Measurements from ENCODE around the gene KIF4A. TPM values are rescaled to one million over a fixed set of nuclear protein-coding genes. Genes with fewer than 3 reads are reported as not detected.

KIF4A gene
- total and polyA plus RNA-seq, 2 donors: 0.20 to 7.2 TPM

DNA sequence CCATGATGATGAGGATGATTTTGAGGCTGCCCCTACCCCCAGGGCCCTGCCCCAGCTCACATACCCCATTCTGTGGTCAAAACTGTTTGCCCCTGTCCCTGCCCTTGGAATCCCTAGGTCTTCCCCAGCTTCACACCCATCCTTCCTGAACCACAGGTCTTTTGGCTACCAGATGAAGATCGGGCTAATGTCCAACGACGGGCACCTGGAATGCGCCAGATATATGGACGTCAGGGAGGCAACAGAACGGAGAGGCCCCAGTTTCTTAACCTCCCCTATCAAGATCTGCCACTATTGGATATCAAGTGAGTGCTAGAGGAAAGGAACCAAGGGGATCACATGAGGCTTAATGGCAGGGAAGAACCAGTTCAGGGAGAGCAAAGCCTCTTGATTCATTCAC is 139.9 kb downstream of the KIF4A start:
- WGBS: 89% methylated on average over 6 of the region's 6 CpGs

GRCh38 chrX:70432936-70433847 is 143.3 kb downstream of the KIF4A start:
- 56% methylated on average over 15 of the region's 15 CpGs for WGBS
- H3K36me3 ChIP-seq (ENCODE audit: insufficient read depth): no peaks in the 10 kb centered on the region
- H3K4me1 ChIP-seq (ENCODE audit: insufficient read depth): no peaks in the 10 kb centered on the region
- H3K27ac ChIP-seq (ENCODE audit: low read depth): peak overlapping the region; percentile 66
- no peak for DNase-seq (ENCODE audit: extremely low spot score)
- peak overlapping the region; percentile 51 for H3K4me3 ChIP-seq (ENCODE audit: low read depth, low read length)

More for the DNA sequence above, 139.9 kb downstream of the KIF4A start:
- Histone ChIP-seq H3K36me3 (ENCODE audit: insufficient read depth) (no peaks in the 10 kb centered on the region), H3K4me3 (ENCODE audit: low read depth, low read length) (no peak overlapping the region), H3K27ac (ENCODE audit: low read depth) (no peak overlapping the region), H3K4me1 (ENCODE audit: insufficient read depth) (no peaks in the 10 kb centered on the region)
- no peak for DNase-seq (ENCODE audit: extremely low spot score)

DNA sequence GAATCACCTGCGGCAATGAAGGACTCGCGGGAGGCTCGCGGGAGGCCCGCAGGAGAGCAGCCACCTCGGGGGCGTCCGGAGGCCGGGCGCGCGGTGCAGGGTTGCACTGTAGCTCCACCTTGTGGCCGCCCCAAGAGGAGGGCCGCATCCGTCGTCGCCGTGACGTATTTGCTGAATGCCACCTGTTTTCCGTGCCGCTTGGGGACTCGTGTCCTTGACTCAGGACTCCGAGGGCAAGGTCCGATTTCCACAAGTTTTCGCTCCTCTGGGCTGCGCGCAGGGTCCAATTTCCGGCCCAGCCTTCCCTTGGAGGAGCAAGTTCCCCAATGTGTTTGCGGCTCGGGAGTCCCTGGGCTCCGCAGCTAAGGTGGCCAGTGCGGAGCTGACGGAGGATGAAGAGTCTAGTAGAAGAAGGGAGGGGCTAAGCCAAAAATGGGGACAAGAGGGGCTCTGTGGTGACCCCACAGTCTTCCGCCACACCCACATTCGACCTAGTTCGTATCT is 144.0 kb downstream of the KIF4A start:
- Histone ChIP-seq H3K4me3 (ENCODE audit: low read depth, low read length) (peak overlapping the region; percentile 51), H3K27ac (ENCODE audit: low read depth) (peak overlapping the region; percentile 66), H3K4me1 (ENCODE audit: insufficient read depth) (no peaks in the 10 kb centered on the region), H3K36me3 (ENCODE audit: insufficient read depth) (no peaks in the 10 kb centered on the region)
- DNase-seq (ENCODE audit: extremely low spot score): no peak
- under 1% methylated on average over 37 of the region's 37 CpGs for WGBS

DNA sequence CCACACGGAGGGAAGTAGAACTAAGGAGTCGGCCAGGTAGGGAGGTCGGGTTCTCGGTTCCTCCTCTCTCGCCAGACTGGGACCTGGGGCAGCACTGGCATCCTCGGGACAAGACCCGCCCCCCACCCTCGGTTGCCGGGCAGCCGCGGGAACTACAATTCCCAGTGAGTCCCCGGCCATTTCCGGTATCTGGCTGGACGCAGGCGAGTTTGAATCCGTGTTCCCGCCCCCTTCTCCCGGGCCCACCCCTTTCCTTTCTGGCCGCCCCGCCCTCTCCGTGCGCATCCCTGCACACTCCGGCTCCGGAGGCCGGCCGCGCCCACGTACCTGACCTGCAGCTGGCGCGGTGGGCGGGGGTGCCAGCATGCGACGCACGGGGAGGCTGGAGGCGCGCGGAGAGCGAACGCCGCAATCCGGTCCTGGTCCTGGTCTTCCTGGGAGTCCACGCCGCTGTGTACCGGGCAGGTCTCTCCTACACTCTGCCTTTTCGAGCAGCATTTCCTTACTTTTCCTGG is 144.5 kb downstream of the KIF4A start:
- under 1% methylated on average over 44 of the region's 45 CpGs for WGBS
- Histone ChIP-seq H3K4me1 (ENCODE audit: insufficient read depth) (no peaks in the 10 kb centered on the region), H3K4me3 (ENCODE audit: low read depth, low read length) (peak overlapping the region; percentile 51), H3K36me3 (ENCODE audit: insufficient read depth) (no peaks in the 10 kb centered on the region), H3K27ac (ENCODE audit: low read depth) (no peak overlapping the region)
- DNase-seq (ENCODE audit: extremely low spot score): peak; percentile 67

- Histone ChIP-seq H3K4me1 (ENCODE audit: insufficient read depth) (no peaks in the 10 kb centered on the region), H3K4me3 (ENCODE audit: low read depth, low read length) (peak overlapping the region; percentile 51), H3K27ac (ENCODE audit: low read depth) (no peak overlapping the region), H3K36me3 (ENCODE audit: insufficient read depth) (no peaks in the 10 kb centered on the region)
- 12% methylated on average over 17 of the region's 17 CpGs for WGBS
- DNase-seq (ENCODE audit: extremely low spot score): no peak
Observed at GRCh38 chrX:70434914-70435586, 145.1 kb downstream of the KIF4A start.

- H3K4me3 ChIP-seq (ENCODE audit: low read depth, low read length): no peak overlapping the region
- no peak overlapping the region for H3K27ac ChIP-seq (ENCODE audit: low read depth)
- no peaks in the 10 kb centered on the region for H3K4me1 ChIP-seq (ENCODE audit: insufficient read depth)
- WGBS: 30% methylated on average over 16 of the region's 16 CpGs
- DNase-seq (ENCODE audit: extremely low spot score): no peak
- H3K36me3 ChIP-seq (ENCODE audit: insufficient read depth): no peaks in the 10 kb centered on the region
Observed at GRCh38 chrX:70436343-70436742, 146.4 kb downstream of the KIF4A start.

GRCh38 chrX:70437011-70437410 is 147.1 kb downstream of the KIF4A start:
- 52% methylated on average over 2 of the region's 2 CpGs for WGBS
- no peaks in the 10 kb centered on the region for H3K36me3 ChIP-seq (ENCODE audit: insufficient read depth)
- no peak for DNase-seq (ENCODE audit: extremely low spot score)
- H3K4me1 ChIP-seq (ENCODE audit: insufficient read depth): no peaks in the 10 kb centered on the region
- H3K4me3 ChIP-seq (ENCODE audit: low read depth, low read length): no peak overlapping the region
- no peak overlapping the region for H3K27ac ChIP-seq (ENCODE audit: low read depth)

GRCh38 chrX:70437921-70438665 is 148.2 kb downstream of the KIF4A start:
- H3K4me3 ChIP-seq (ENCODE audit: low read depth, low read length): no peak overlapping the region
- no peak for DNase-seq (ENCODE audit: extremely low spot score)
- 80% methylated on average over 8 of the region's 8 CpGs for WGBS
- no peaks in the 10 kb centered on the region for H3K4me1 ChIP-seq (ENCODE audit: insufficient read depth)
- H3K27ac ChIP-seq (ENCODE audit: low read depth): no peak overlapping the region
- no peaks in the 10 kb centered on the region for H3K36me3 ChIP-seq (ENCODE audit: insufficient read depth)

- no peak overlapping the region for H3K27ac ChIP-seq (ENCODE audit: low read depth)
- H3K36me3 ChIP-seq (ENCODE audit: insufficient read depth): no peaks in the 10 kb centered on the region
- H3K4me3 ChIP-seq (ENCODE audit: low read depth, low read length): no peak overlapping the region
- DNase-seq (ENCODE audit: extremely low spot score): no peak
- no peaks in the 10 kb centered on the region for H3K4me1 ChIP-seq (ENCODE audit: insufficient read depth)
- WGBS: 29% methylated on average over 1 of the region's 1 CpG
Observed at GRCh38 chrX:70439016-70439415, 149.1 kb downstream of the KIF4A start.

DNA sequence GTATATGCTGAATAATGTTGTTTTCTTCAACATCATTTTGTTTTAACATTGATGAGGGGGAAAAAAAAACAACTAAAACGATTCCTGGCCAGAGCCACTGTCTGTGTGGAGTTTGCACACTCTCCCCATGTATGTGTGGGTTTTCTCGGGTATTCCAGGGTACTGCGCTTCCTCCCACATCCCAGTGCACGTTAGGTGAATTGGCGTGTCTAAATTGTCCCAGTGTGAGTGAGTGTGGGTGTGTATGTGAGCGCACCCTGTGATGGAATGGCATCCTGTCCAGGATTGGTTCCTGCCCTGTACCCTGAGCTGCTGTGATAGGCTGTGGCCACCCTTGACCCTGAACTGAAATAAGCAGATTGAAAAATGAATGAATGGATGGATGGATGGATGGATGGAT is 152.3 kb downstream of the KIF4A start:
- H3K36me3 ChIP-seq (ENCODE audit: insufficient read depth): no peaks in the 10 kb centered on the region
- H3K27ac ChIP-seq (ENCODE audit: low read depth): no peak overlapping the region
- H3K4me3 ChIP-seq (ENCODE audit: low read depth, low read length): no peak overlapping the region
- 65% methylated on average over 6 of the region's 6 CpGs for WGBS
- H3K4me1 ChIP-seq (ENCODE audit: insufficient read depth): no peaks in the 10 kb centered on the region
- DNase-seq (ENCODE audit: extremely low spot score): no peak

DNA sequence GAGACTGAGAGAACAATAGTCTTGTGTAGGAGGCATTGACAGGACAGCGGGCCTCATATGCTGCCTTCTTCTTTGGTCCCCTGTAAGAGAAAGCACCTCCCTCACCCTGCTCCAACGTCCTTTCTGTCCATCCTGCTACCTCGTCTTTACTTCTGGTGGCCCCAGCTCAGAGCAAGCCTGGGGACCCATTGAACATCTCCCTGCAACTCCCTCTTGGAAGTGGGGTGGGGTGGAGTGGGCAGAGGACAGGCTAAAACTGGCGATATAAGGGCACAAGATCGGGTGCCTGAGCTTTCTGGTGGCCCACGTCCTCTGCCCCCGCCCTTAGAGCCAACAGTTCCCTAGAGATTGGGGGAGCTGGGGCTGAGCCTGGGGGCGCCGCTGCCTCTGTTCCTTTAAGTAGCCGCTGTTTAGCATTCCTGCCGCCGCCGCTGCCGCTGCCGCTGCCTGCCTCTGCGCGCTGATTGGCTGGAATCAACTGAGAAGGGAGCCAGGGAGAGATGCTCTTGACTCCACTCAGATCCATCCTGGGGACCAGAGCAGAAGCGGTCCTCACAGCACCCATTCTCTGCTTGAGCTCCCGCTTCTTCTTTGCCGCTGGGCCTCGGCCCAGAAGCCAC is 154.5 kb downstream of the KIF4A start, which contains the start of gene DLG3:
Gene DLG3, plus strand, starts transcription at position 510 of the 620 bp plus-strand sequence. CDS start 367 bp downstream, outside the sequence.
- peak within 1 kb of the TSS; percentile 18 for H3K4me3 ChIP-seq (ENCODE audit: low read depth, low read length)
- H3K36me3 ChIP-seq (ENCODE audit: insufficient read depth): no peaks in the 10 kb centered on the region
- 7% methylated on average over 21 of the region's 21 CpGs for WGBS
- H3K27ac ChIP-seq (ENCODE audit: low read depth): no peak within 1 kb of the TSS
- DNase-seq (ENCODE audit: extremely low spot score): no peak
- H3K4me1 ChIP-seq (ENCODE audit: insufficient read depth): no peaks in the 10 kb centered on the region

DNA sequence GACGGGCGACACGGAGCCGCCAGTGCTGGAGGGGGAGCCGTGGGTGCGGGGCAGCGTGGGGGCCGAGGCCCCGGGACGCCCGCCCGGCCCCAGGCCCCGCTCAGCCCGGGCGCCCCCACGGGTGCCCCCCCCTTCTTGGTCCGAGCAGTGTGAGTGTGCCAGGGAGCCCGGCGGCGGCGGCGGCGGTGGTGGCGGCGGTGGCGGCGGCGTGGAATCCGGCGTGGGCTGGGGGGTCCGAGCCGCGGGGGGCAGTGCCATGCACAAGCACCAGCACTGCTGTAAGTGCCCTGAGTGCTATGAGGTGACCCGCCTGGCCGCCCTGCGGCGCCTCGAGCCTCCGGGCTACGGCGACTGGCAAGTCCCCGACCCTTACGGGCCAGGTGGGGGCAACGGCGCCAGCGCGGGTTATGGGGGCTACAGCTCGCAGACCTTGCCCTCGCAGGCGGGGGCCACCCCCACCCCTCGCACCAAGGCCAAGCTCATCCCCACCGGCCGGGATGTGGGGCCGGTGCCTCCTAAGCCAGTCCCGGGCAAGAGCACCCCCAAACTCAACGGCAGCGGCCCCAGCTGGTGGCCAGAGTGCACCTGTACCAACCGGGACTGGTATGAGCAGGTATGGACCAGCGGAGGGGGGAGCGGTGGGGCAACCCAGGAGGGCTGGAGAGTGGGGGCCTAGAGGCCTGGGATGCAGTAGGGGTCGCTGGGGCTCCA is 155.2 kb downstream of the KIF4A start:
- Histone ChIP-seq H3K36me3 (ENCODE audit: insufficient read depth) (no peaks in the 10 kb centered on the region), H3K4me1 (ENCODE audit: insufficient read depth) (no peaks in the 10 kb centered on the region), H3K27ac (ENCODE audit: low read depth) (no peak overlapping the region), H3K4me3 (ENCODE audit: low read depth, low read length) (peak overlapping the region; percentile 18)
- 5% methylated on average over 43 of the region's 61 CpGs for WGBS
- no peak for DNase-seq (ENCODE audit: extremely low spot score)
